GM19438 (cell line): ENCODE results near the gene YARS2.

ENCODE experiments used
- ATAC-seq: cut with Tn5 transposase; IDR thresholded peaks from one replicate; pipeline ENCODE4 v1.9.1; 2021; ENCODE audit warnings: low read depth; ENCODE audit not compliant: unreplicated experiment

YARS2 gene

GRCh38 chr12:32755654-32756475 lies at the start of gene YARS2:
Gene YARS2, minus strand, starts transcription at chr12:32755897. Its CDS starts 23 bp downstream, at chr12:32755874.
- ATAC-seq: peak; percentile 94

DNA sequence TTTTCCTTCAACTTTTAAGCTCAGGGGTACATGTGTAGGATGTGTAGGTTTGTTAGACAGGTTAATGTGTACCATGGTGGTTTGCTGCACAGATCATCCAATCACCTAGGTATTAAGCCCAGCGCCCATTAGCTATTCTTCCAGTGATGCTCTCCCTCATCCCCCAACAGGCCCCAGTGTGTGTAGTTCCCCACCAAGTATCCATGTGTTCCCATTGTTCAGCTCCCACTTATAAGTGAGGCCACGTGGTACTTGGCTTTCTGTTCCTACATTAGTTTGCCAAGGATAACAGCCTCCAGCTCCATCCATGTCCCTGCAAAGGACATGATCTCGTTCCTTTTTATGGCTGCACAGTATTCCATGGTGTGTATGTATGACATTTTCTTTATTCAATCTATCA lies 48.6 kb upstream of the YARS2 start:
- no peak for ATAC-seq

GRCh38 chr12:32801269-32801980 lies 45.7 kb upstream of the YARS2 start:
- ATAC-seq: no peak

GRCh38 chr12:32794281-32794680 lies 38.6 kb upstream of the YARS2 start:
- no peak for ATAC-seq

- ATAC-seq: no peak
Observed at GRCh38 chr12:32789916-32790315, 34.2 kb upstream of the YARS2 start.

GRCh38 chr12:32789446-32789845 lies 33.7 kb upstream of the YARS2 start:
- no peak for ATAC-seq

- ATAC-seq: no peak
Observed at GRCh38 chr12:32788405-32788804, 32.7 kb upstream of the YARS2 start.

DNA sequence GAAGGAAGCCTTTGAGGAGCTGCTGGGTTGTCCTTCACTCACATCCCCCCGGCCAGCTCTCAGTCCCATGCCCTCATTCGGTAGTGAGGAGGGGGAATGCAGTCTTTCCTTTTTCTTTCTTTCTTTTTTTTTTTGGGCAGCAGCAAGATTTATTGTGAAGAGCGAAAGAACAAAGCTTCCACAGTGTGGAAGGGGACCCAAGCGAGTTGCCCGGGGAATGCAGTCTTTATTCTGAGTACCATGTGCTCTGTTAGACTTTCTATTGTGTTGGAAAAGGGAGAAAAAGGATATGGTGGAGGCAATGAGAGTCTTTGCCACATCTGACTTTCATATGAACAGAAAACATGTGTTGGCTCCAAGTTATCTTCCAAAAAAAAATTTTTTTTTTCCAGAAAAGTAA lies 29.9 kb upstream of the YARS2 start:
- no peak for ATAC-seq

DNA sequence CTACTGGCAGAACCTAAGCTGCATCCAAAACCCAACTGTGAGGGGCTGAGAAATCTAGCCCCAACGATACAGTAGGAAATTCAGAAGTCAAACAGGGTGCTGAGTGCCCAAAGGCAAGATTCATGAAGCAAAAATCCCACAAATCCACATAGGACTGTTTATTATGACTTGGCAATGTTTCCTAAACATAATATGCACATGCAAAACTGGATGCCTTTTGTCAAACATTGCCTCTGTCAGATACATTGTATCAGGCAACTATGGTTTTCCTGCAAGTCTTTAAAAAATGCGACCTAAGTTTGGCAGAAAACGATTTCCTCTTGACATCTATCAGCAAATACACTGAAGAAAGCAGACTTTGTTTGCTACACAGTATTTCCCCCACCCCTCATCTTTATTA lies 27.3 kb upstream of the YARS2 start:
- ATAC-seq: no peak

- ATAC-seq: no peak
Observed at GRCh38 chr12:32780071-32780470, 24.4 kb upstream of the YARS2 start.

GRCh38 chr12:32777691-32778175 lies 22.0 kb upstream of the YARS2 start:
- ATAC-seq: no peak

GRCh38 chr12:32777159-32777558 lies 21.5 kb upstream of the YARS2 start:
- ATAC-seq: no peak

- ATAC-seq: no peak
Observed at GRCh38 chr12:32776258-32776657, 20.6 kb upstream of the YARS2 start.

GRCh38 chr12:32773691-32774090 lies 18.0 kb upstream of the YARS2 start:
- no peak for ATAC-seq

DNA sequence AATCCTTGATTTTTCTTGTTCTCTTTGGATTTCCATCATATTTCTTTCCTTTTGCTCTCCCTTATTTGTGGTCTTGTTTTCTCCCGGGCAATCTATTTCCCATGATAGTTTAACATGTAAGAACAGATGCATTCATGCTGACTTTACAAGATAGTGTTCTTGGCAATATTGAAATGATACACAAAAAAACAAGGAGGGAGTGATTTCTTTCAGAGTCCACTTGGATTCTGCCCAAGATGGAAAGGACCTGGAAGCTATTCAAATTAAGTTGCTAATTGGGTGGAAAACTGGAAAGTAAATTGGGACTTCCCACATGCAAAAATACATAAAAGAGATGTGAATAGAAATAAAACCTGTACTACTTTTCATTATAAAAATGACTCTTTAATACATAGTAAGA lies 14.4 kb upstream of the YARS2 start:
- ATAC-seq: no peak

- no peak for ATAC-seq
Observed at GRCh38 chr12:32768518-32768917, 12.8 kb upstream of the YARS2 start.

- ATAC-seq: no peak
Observed at GRCh38 chr12:32765906-32766305, 10.2 kb upstream of the YARS2 start.

DNA sequence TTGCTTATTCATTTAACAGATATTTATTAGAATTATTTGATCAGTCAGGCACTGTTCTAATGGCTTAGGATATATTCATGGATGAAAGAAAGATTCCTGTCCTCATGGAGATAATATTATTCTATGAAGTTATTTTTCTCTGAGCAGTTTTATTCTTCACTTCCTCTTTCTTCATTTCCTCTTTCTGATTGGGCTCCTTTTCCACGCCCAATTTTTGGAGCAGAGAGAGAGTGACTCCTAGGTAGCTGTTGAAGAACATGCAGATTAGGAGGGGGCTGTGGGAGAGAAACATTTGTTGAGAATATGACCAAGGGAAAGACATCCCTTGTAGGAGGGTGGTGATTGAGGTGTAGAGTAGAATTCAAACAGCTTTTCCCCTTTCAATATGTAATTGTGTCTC lies 6.0 kb upstream of the YARS2 start:
- no peak for ATAC-seq

DNA sequence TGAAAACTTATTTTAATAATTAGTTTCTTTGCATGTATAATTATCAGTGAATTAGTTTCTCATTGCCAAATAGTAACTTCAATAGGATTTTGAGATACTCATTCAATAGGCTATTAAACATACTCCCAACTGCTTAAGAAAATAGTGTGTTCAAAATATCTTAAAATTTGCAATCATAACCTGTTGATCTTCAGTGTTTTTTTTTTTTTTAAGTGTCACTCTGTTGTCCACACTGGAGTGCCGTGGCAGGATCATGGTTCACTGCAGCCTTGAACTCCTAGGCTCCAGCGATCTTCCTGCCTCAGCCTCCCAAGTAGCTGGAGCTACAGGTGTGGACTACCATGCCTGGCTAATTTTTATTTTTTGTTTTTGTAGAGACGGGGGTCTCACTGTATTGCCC lies 1.5 kb upstream of the YARS2 start:
- ATAC-seq: no peak

DNA sequence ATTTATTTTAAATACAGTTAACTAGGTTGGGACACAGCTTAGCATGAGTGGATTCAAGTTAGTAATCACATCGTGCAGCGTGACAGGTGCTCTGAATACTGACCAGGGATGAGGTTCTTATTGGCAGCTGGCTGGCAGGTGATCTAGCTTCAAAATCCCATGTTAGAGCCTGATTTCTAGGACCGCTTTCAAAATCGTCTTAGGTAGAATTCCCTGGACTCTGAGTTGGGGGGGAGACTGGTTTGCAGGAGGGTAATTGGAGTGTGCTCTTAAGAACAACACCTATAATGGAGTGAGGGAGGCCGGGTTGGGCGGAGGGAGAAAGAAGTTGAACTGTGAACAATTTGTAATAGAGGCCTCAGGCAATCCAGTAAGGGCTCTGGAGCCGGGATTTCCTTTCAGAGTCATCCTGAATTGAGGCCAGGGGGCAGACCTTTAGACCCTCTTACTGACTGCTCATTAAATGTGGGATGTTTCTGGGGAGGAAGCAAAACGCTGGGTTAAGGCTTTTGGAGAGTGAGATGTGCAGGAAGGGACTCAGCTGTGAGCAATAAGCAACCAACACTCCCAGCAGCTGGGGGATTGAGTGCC lies 874 bp upstream of the YARS2 start:
- ATAC-seq: no peak

GRCh38 chr12:32755051-32755653 lies 545 bp downstream of the YARS2 start:
- peak; percentile 61 for ATAC-seq
